Endothelial cell of umbilical vein (primary cell): ENCODE results near the gene MAP3K10. TPM values are rescaled to one million over a fixed set of nuclear protein-coding genes. Genes with fewer than 3 reads are reported as not detected.

Experiments
- BruUV-seq: library from RNA; stranded (reverse); fragments of 400-500 nt; replicated peaks from 2 replicates; lab custom pipeline; 2021; lab: Mats Ljungman, UMichigan
- CTCF ChIA-PET: fragments of 300-600, 350-600 bp; sonication (Branson Sonifier 250); formaldehyde crosslinking; loops from one replicate; lab custom pipeline; 2021; ENCODE audit warnings: antibody characterized with exemption, inconsistent platforms; lab: Charles Lee
- POLR2A ChIA-PET: fragments of 300-600, 350-600 bp; sonication (Branson Sonifier 250); formaldehyde crosslinking; loops from one replicate; lab custom pipeline; 2021; ENCODE audit warnings: antibody characterized with exemption, inconsistent platforms; lab: Charles Lee
- DNase-seq: peaks from one replicate; pipeline ENCODE4 v3.0.0-alpha.2; 2011; ENCODE audit warnings: low read depth, low spot score
- FAIRE-seq: peaks from 2 replicates; lab custom pipeline; 2011; peaks lifted over from hg19 to GRCh38; lab: Jason Lieb, UNC
- H2AFZ ChIP-seq: 2 replicates; pipeline ENCODE4 v1.6.0; 2012; ENCODE audit warnings: low read depth, low read length, control low read depth, inconsistent platforms
- H3K27ac ChIP-seq: 2 replicates; pipeline ENCODE4 v1.5.1; 2011; ENCODE audit warnings: low read depth, mild to moderate bottlenecking, control low read depth, low read length, moderate library complexity; ENCODE audit not compliant: insufficient read depth
- H3K27me3 ChIP-seq, 2 experiments: 2 replicates each; pipeline versions ENCODE4 v1.6.0 to v1.6.1; 2011; ENCODE audit warnings: low read length in 2 of 2, mixed read lengths in 1 of 2; ENCODE audit not compliant: control insufficient read depth in 2 of 2, insufficient read depth in 2 of 2
- H3K36me3 ChIP-seq, 2 experiments: 2 replicates in 1 of 2; 3 replicates in 1 of 2; pipeline ENCODE4 v1.5.1; 2011; ENCODE audit warnings: low read length in 2 of 2, mild to moderate bottlenecking in 1 of 2, moderate library complexity in 1 of 2; ENCODE audit not compliant: control insufficient read depth in 2 of 2, insufficient read depth in 2 of 2; ENCODE audit errors: extremely low read depth in 1 of 2
- H3K4me1 ChIP-seq: 3 replicates; pipeline ENCODE4 v1.5.1; 2011; ENCODE audit warnings: mild to moderate bottlenecking, low read length; ENCODE audit not compliant: control insufficient read depth, insufficient read depth; ENCODE audit errors: extremely low read depth
- H3K4me2 ChIP-seq: 2 replicates; pipeline ENCODE4 v1.6.1; 2011; ENCODE audit warnings: low read length, control low read depth, mixed read lengths; ENCODE audit not compliant: insufficient read depth
- H3K4me3 ChIP-seq, 3 experiments: fragments of 200-600 bp in 1 of 3; sonication (generic), shearing (Covaris generic) in 1 of 3; replicated peaks in 1 of 3; 2 replicates each; pipeline ENCODE4 v1.5.1; 2011 to 2016; ENCODE audit warnings: control low read depth in 3 of 3, low read length in 3 of 3, mild to moderate bottlenecking in 2 of 3, inconsistent platforms in 1 of 3, low read depth in 1 of 3, moderate library complexity in 1 of 3; ENCODE audit not compliant: insufficient read depth in 1 of 3
- H3K79me2 ChIP-seq: 2 replicates; pipeline ENCODE4 v1.6.0; 2012; ENCODE audit warnings: low read length, inconsistent platforms; ENCODE audit not compliant: control insufficient read depth, insufficient read depth
- H3K9ac ChIP-seq: replicated peaks from 2 replicates; pipeline ENCODE3; 2011; ENCODE audit warnings: low read length, control low read depth; ENCODE audit not compliant: insufficient read depth; ENCODE audit errors: extremely low read depth
- H3K9me1 ChIP-seq: replicated peaks from 3 replicates; pipeline ENCODE4 v1.6.0; 2011; ENCODE audit warnings: mild to moderate bottlenecking, low read length; ENCODE audit not compliant: control insufficient read depth, insufficient read depth; ENCODE audit errors: extremely low read depth
- H3K9me3 ChIP-seq: replicated peaks from 2 replicates; pipeline ENCODE4 v1.5.1; 2012; ENCODE audit warnings: low read length, inconsistent platforms; ENCODE audit not compliant: control insufficient read depth, insufficient read depth
- H4K20me1 ChIP-seq: replicated peaks from 2 replicates; pipeline ENCODE3; 2011; ENCODE audit warnings: mild to moderate bottlenecking, low read length; ENCODE audit not compliant: control insufficient read depth, insufficient read depth; ENCODE audit errors: extremely low read depth
- EZH2 ChIP-seq: IDR thresholded peaks from 2 replicates; pipeline ENCODE4 v1.6.1; 2012; ENCODE audit warnings: borderline replicate concordance, low read depth, mild to moderate bottlenecking, moderate library complexity, low read length, inconsistent platforms; ENCODE audit not compliant: severe bottlenecking
- FOS ChIP-seq: IDR thresholded peaks from 2 replicates; pipeline ENCODE4 v1.6.1; 2011; ENCODE audit warnings: mild to moderate bottlenecking, low read length, moderate library complexity, borderline replicate concordance; ENCODE audit not compliant: insufficient read depth
- GATA2 ChIP-seq: IDR thresholded peaks from 2 replicates; pipeline ENCODE4 v1.7.0; 2011; ENCODE audit warnings: low read depth, mild to moderate bottlenecking, moderate library complexity, mixed read lengths, low read length; ENCODE audit not compliant: insufficient read length, insufficient read depth
- JUN ChIP-seq: IDR thresholded peaks from 2 replicates; pipeline ENCODE4 v1.6.1; 2011; ENCODE audit warnings: borderline replicate concordance, low read depth; ENCODE audit not compliant: insufficient read length, insufficient read depth
- MYC ChIP-seq: IDR thresholded peaks from one replicate; pipeline ENCODE4 v1.6.1; 2011; ENCODE audit warnings: mild to moderate bottlenecking, low read depth, low read length
- POLR2A ChIP-seq: IDR thresholded peaks from 2 replicates; pipeline ENCODE4 v1.6.1; 2012; ENCODE audit warnings: low read depth, mild to moderate bottlenecking, control low read depth, low read length
- POLR2AphosphoS5 ChIP-seq: IDR thresholded peaks from 2 replicates; pipeline ENCODE4 v1.6.1; 2012; ENCODE audit warnings: low read depth, mild to moderate bottlenecking, control low read depth, low read length, moderate library complexity; ENCODE audit not compliant: insufficient read depth
- dilution Hi-C: fragments of 300-500 bp; cut with MboI; formaldehyde crosslinking; loops from one replicate; pipeline ENCODE4 v1.15.0; 2019; ENCODE audit warnings: low sequenced_read_pairs; ENCODE audit not compliant: extremely low pct_ligation_motif_present
- intact Hi-C: fragments of 100-400 bp; cut with micrococcal nuclease; formaldehyde crosslinking; loops from one replicate; pipeline ENCODE4 v1.10.0; 2022
- polyA plus RNA-seq, 4 experiments: library from polyadenylated mRNA; depleted of rRNA in 3 of 4; stranded (reverse) in 3 of 4; unstranded in 1 of 4; fragments of >200 nt; gene quantifications; 2 replicates each; pipeline versions ENCODE4 v1.2.1 to v1.2.3, GENCODE V29; 2011 to 2012; ENCODE audit warnings: missing spikeins in 1 of 4
- total RNA-seq: library from RNA; stranded (reverse); gene quantifications from 2 replicates; pipeline ENCODE4 v1.2.3, GENCODE V29; 2021
- TF ChIP-seq, protein P1 (sequence below), 2 donors: IDR thresholded peaks; 1 replicate in 1 of 2; 2 replicates in 1 of 2; pipeline ENCODE4 v1.5.1; 2011; ENCODE audit warnings: low read length in 2 of 2, mild to moderate bottlenecking in 2 of 2, moderate library complexity in 2 of 2, control low read depth in 1 of 2, inconsistent platforms in 1 of 2, low read depth in 1 of 2; ENCODE audit not compliant: insufficient read depth in 1 of 2; ENCODE audit errors: extremely low read depth in 1 of 2
- TF ChIP-seq, protein P2 (sequence below): IDR thresholded peaks from 2 replicates; pipeline ENCODE4 v1.6.1; 2011; ENCODE audit not compliant: insufficient read depth, insufficient read length

MAP3K10 gene
- total and polyA plus RNA-seq, 2 donors (not counting 3 experiments of a cell fraction or from before 2014, with no cell fraction given): 6.3 to 19.4 TPM

DNA sequence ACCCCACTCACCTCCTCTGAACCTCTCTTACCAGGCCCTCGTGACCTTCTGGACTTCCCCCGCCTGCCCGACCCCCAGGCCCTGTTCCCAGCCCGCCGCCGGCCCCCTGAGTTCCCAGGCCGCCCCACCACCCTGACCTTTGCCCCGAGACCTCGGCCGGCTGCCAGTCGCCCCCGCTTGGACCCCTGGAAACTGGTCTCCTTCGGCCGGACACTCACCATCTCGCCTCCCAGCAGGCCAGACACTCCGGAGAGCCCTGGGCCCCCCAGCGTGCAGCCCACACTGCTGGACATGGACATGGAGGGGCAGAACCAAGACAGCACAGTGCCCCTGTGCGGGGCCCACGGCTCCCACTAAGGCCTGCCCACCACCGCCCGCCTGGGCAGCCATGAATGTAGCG, 23.7 kb downstream of the MAP3K10 start:
- no TSS peak for BruUV-seq
- CTCF ChIA-PET: no interaction called here
- no peak for TF ChIP-seq MYC
- no peak for TF ChIP-seq POLR2AphosphoS5
- TF ChIP-seq, protein P1, sequence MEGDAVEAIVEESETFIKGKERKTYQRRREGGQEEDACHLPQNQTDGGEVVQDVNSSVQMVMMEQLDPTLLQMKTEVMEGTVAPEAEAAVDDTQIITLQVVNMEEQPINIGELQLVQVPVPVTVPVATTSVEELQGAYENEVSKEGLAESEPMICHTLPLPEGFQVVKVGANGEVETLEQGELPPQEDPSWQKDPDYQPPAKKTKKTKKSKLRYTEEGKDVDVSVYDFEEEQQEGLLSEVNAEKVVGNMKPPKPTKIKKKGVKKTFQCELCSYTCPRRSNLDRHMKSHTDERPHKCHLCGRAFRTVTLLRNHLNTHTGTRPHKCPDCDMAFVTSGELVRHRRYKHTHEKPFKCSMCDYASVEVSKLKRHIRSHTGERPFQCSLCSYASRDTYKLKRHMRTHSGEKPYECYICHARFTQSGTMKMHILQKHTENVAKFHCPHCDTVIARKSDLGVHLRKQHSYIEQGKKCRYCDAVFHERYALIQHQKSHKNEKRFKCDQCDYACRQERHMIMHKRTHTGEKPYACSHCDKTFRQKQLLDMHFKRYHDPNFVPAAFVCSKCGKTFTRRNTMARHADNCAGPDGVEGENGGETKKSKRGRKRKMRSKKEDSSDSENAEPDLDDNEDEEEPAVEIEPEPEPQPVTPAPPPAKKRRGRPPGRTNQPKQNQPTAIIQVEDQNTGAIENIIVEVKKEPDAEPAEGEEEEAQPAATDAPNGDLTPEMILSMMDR (IDR thresholded peaks at IDR 0.05; ENCODE audit: extremely low read depth in 1 of 2, insufficient read depth in 1 of 2, low read depth in 1 of 2, low read length in 2 of 2): no peak
- TF ChIP-seq GATA2: no peak
- TF ChIP-seq, protein P2, sequence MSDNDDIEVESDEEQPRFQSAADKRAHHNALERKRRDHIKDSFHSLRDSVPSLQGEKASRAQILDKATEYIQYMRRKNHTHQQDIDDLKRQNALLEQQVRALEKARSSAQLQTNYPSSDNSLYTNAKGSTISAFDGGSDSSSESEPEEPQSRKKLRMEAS: no peak
- TF ChIP-seq FOS: no peak
- TF ChIP-seq JUN: no peak
- TF ChIP-seq EZH2: no peak
- no peak for TF ChIP-seq POLR2A
- Histone ChIP-seq H4K20me1 (no peaks in the 10 kb centered on the region), H3K27ac (no peak overlapping the region), H3K9me3 (no peaks in the 10 kb centered on the region), H2AFZ (no peak overlapping the region), H3K27me3 (peaks cover 18% of the 10 kb centered on the region in 2 experiments), H3K4me1 (peaks cover 8% of the 10 kb centered on the region), H3K36me3 (no peaks in the 10 kb centered on the region), H3K79me2 (no peaks in the 10 kb centered on the region), H3K4me3 (no peak overlapping the region), H3K4me2 (no peak overlapping the region), H3K9me1 (no peaks in the 10 kb centered on the region), H3K9ac (no peak overlapping the region)
- intact Hi-C loops: no loop called here
- no peak for DNase-seq
- POLR2A ChIA-PET: no interaction called here
- dilution Hi-C loops: no loop called here
- no peak for FAIRE-seq
